GM12892 (cell line): ENCODE data around the gene RAD23B.

Experiments
- POLR2A ChIP-seq: IDR thresholded peaks from 2 replicates; pipeline ENCODE4 v1.6.1; 2011; ENCODE audit warnings: low read depth, low read length, control low read depth
- POLR2AphosphoS5 ChIP-seq: IDR thresholded peaks from 2 replicates; pipeline ENCODE4 v1.6.1; 2011; ENCODE audit warnings: low read depth, low read length, control low read depth

DNA sequence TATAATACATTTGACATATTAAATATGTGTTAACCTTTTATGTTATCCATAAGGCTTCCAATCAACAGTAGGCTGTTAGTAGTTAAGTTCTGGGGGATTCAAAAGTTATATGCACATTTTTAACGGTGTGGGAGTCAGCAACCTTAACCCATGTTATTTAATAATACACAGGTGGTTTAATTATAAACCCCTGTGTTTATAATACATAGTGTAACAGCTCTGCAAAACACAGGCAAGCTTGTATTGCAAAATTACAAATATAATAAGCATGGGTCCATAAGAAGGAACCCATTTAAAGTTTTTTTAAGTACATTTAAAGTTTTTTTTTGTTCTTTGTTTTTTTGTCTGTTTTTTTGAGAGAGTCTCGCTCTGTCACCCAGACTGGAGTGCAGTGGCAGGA is 14.5 kb upstream of the RAD23B start:
- TF ChIP-seq POLR2AphosphoS5 = no peak
- TF ChIP-seq POLR2A = no peak
